HepG2 (cell line): ENCODE measurements around the gene PRELID1. TPM values are rescaled to one million over a fixed set of nuclear protein-coding genes. Genes with fewer than 3 reads are reported as not detected.

Source experiments
- ATAC-seq: fragments of 200-7000 bp; cut with Tn5 transposase; 3 replicates; pipeline ENCODE4 v1.9.1; 2020; ENCODE audit warnings: mild to moderate bottlenecking, moderate library complexity
- BruUV-seq: library from RNA; stranded (reverse); fragments of 400-500 nt; replicated peaks from 2 replicates; lab custom pipeline; 2021; lab: Mats Ljungman, UMichigan
- CTCF ChIA-PET: fragments of 300-600 bp; formaldehyde crosslinking; extraction: SDS; loops from one replicate; lab custom pipeline; 2021; ENCODE audit warnings: low total read pairs, inconsistent platforms, low intra/inter-chr PET ratio; lab: Yijun Ruan, JAX
- POLR2A ChIA-PET: fragments of 350-600 bp; sonication (Branson Sonifier 250); formaldehyde crosslinking; loops from one replicate; lab custom pipeline; 2020; ENCODE audit warnings: antibody characterized with exemption, inconsistent platforms; lab: Yijun Ruan, JAX
- DNase-seq: peaks from one replicate; pipeline ENCODE4 v3.0.0-alpha.2; 2015; ENCODE audit warnings: low spot score
- FAIRE-seq: peaks from 3 replicates; lab custom pipeline; 2011; peaks lifted over from hg19 to GRCh38; lab: Jason Lieb, UNC
- H2AFZ ChIP-seq: one replicate; pipeline ENCODE4 v1.6.1; 2011; ENCODE audit warnings: low read length, inconsistent platforms
- H3K27ac ChIP-seq: fragments of 300-600 bp; 3 replicates; pipeline ENCODE4 v1.8.0; 2011; ENCODE audit warnings: mixed run types, mild to moderate bottlenecking, mixed read lengths, low read length, inconsistent platforms; ENCODE audit not compliant: insufficient read depth; ENCODE audit errors: extremely low read length
- H3K27me3 ChIP-seq, 2 experiments: fragments of 200-600 bp in 1 of 2; 2 replicates in 1 of 2; 3 replicates in 1 of 2; pipeline versions ENCODE4 v1.6.0 to v1.8.0; 2011; ENCODE audit warnings: low read length in 2 of 2, mild to moderate bottlenecking in 2 of 2, moderate library complexity in 2 of 2, inconsistent platforms in 1 of 2; ENCODE audit not compliant: insufficient read depth in 2 of 2, control insufficient read depth in 1 of 2
- H3K36me3 ChIP-seq, 2 experiments: fragments of 200-600 bp in 1 of 2; replicated peaks in 1 of 2; 2 replicates in 1 of 2; 3 replicates in 1 of 2; pipeline versions ENCODE4 v1.5.1 to v1.8.0; 2011; ENCODE audit warnings: low read length in 2 of 2, inconsistent platforms in 1 of 2; ENCODE audit not compliant: insufficient read depth in 2 of 2, control insufficient read depth in 1 of 2
- H3K4me1 ChIP-seq: 2 replicates; pipeline ENCODE4 v1.5.1; 2012; ENCODE audit warnings: low read length, inconsistent platforms; ENCODE audit not compliant: insufficient read depth
- H3K4me2 ChIP-seq: 2 replicates; pipeline ENCODE4 v1.6.0; 2011; ENCODE audit warnings: low read depth, low read length, inconsistent platforms
- H3K4me3 ChIP-seq, 3 experiments: fragments of 200-600 bp in 1 of 3; sonication (generic), shearing (Covaris generic) in 1 of 3; replicated peaks in 1 of 3; 2 replicates each; pipeline ENCODE4 v1.5.1; 2011 to 2016; ENCODE audit warnings: low read length in 3 of 3, inconsistent platforms in 2 of 3, low read depth in 2 of 3, mild to moderate bottlenecking in 2 of 3, control low read depth in 1 of 3, mixed read lengths in 1 of 3; ENCODE audit not compliant: insufficient read depth in 1 of 3
- H3K79me2 ChIP-seq: one replicate; pipeline ENCODE4 v1.6.1; 2011; ENCODE audit warnings: low read length, inconsistent platforms; ENCODE audit not compliant: insufficient read depth
- H3K9ac ChIP-seq: 2 replicates; pipeline ENCODE4 v1.6.0; 2011; ENCODE audit warnings: mild to moderate bottlenecking, low read depth, low read length, inconsistent platforms; ENCODE audit not compliant: insufficient read depth
- H3K9me3 ChIP-seq: 2 replicates; pipeline ENCODE4 v1.5.1; 2012; ENCODE audit warnings: mild to moderate bottlenecking, low read length
- H4K20me1 ChIP-seq: 2 replicates; pipeline ENCODE4 v1.6.0; 2011; ENCODE audit warnings: inconsistent platforms, mild to moderate bottlenecking, low read length, moderate library complexity; ENCODE audit not compliant: insufficient read depth
- ATRX ChIP-seq: sonication (generic); formaldehyde crosslinking; IDR thresholded peaks from 2 replicates; pipeline ENCODE4 v1.4.0; 2020; ENCODE audit warnings: missing genetic modification reagents, borderline replicate concordance
- ESRRA ChIP-seq: sonication (generic); formaldehyde crosslinking; IDR thresholded peaks from 2 replicates; pipeline ENCODE4 v1.5.1; 2020; ENCODE audit warnings: mild to moderate bottlenecking, low read depth, missing genetic modification reagents
- GMEB1 ChIP-seq: sonication (generic); formaldehyde crosslinking; IDR thresholded peaks from 2 replicates; pipeline ENCODE4 v1.5.1; 2020; ENCODE audit warnings: missing genetic modification reagents, mild to moderate bottlenecking, borderline replicate concordance
- MIER3 ChIP-seq: IDR thresholded peaks from 2 replicates; pipeline ENCODE4 v1.6.1; 2016; ENCODE audit warnings: missing compliant biosample characterization, borderline replicate concordance
- POLR2A ChIP-seq, 2 experiments: IDR thresholded peaks; 2 replicates each; pipeline ENCODE4 v1.6.1; 2011; ENCODE audit warnings: low read depth in 2 of 2, low read length in 2 of 2, mild to moderate bottlenecking in 1 of 2, moderate library complexity in 1 of 2; ENCODE audit not compliant: insufficient read depth in 1 of 2
- TAF1 ChIP-seq: sonication (generic); formaldehyde crosslinking; IDR thresholded peaks from 2 replicates; pipeline ENCODE4 v1.4.0; 2020; ENCODE audit warnings: missing genetic modification reagents
- TBX2 ChIP-seq: sonication (generic); formaldehyde crosslinking; IDR thresholded peaks from 2 replicates; pipeline ENCODE4 v1.5.0; 2020; ENCODE audit warnings: missing genetic modification reagents, mild to moderate bottlenecking, borderline replicate concordance
- TEAD2 ChIP-seq: sonication (generic); formaldehyde crosslinking; IDR thresholded peaks from 2 replicates; pipeline ENCODE4 v1.9.0; 2021; ENCODE audit warnings: missing genetic modification reagents
- ZC3H4 ChIP-seq: sonication (generic); formaldehyde crosslinking; IDR thresholded peaks from 2 replicates; pipeline ENCODE4 v1.4.0; 2020; ENCODE audit warnings: missing genetic modification reagents, borderline replicate concordance
- ZNF235 ChIP-seq: sonication (generic); formaldehyde crosslinking; IDR thresholded peaks from 2 replicates; pipeline ENCODE4 v1.8.1; 2023; ENCODE audit warnings: mild to moderate bottlenecking, missing genetic modification reagents, borderline replicate concordance
- ZNF34 ChIP-seq: sonication (generic); formaldehyde crosslinking; IDR thresholded peaks from 2 replicates; pipeline ENCODE4 v1.4.0; 2020; ENCODE audit warnings: mild to moderate bottlenecking, missing genetic modification reagents, borderline replicate concordance
- ZNF768 ChIP-seq: sonication (generic); formaldehyde crosslinking; IDR thresholded peaks from 2 replicates; pipeline ENCODE4 v1.4.0; 2020; ENCODE audit warnings: missing genetic modification reagents
- ZNF784 ChIP-seq: sonication (generic); formaldehyde crosslinking; IDR thresholded peaks from 2 replicates; pipeline ENCODE4 v1.5.1; 2020; ENCODE audit warnings: missing genetic modification reagents, mild to moderate bottlenecking, borderline replicate concordance
- WGBS: methylation state at CpG from one replicate; pipeline ENCODE4 v1.1.6; 2017; ENCODE audit warnings: low lambda C conversion rate; 5-methylcytosine and 5-hydroxymethylcytosine counted together
- in situ Hi-C: cut with HindIII; loops from 2 replicates; pipeline ENCODE4 v1.10.0; 2017; ENCODE audit warnings: low pct_unique_long_range_greater_than_20kb; ENCODE audit not compliant: extremely low pct_ligation_motif_present
- intact Hi-C: fragments of 100-400 bp; cut with micrococcal nuclease; formaldehyde crosslinking; loops from one replicate; pipeline ENCODE4 v1.10.0; 2022; ENCODE audit not compliant: unreplicated experiment
- polyA plus RNA-seq, 8 experiments: library from polyadenylated mRNA; depleted of rRNA in 3 of 8; stranded (reverse) in 7 of 8; unstranded in 1 of 8; fragments of >200 nt; fragmentation: Illumina TruSeq in 4 of 8; extraction: Trizol in 4 of 8; gene quantifications; 2 replicates each; pipeline versions ENCODE4 v1.2.1 to v1.2.3, GENCODE V29; 2011 to 2016; ENCODE audit warnings: low read depth in 4 of 8, missing spikeins in 1 of 8, mixed read lengths in 1 of 8; ENCODE audit not compliant: insufficient read depth in 1 of 8
- total RNA-seq, 5 experiments: library from RNA; depleted of rRNA; stranded (reverse); fragments of >200 nt; fragmentation: Illumina TruSeq; extraction: Trizol; gene quantifications; 2 replicates each; pipeline ENCODE4 v1.2.3, GENCODE V29; 2016; ENCODE audit warnings: low read depth in 1 of 5
- TF ChIP-seq, protein P1 (sequence below): sonication (generic); formaldehyde crosslinking; IDR thresholded peaks from 2 replicates; pipeline ENCODE4 v1.5.0; 2020; ENCODE audit warnings: mild to moderate bottlenecking, low read depth, missing genetic modification reagents, borderline replicate concordance
- TF ChIP-seq, protein P2 (sequence below): sonication (generic); formaldehyde crosslinking; IDR thresholded peaks from 2 replicates; pipeline ENCODE4 v1.8.0; 2022; ENCODE audit warnings: mild to moderate bottlenecking, missing genetic modification reagents, moderate library complexity
- TF ChIP-seq, protein P3 (sequence below): sonication (generic); formaldehyde crosslinking; IDR thresholded peaks from 2 replicates; pipeline ENCODE4 v1.5.0; 2020; ENCODE audit warnings: missing genetic modification reagents, mild to moderate bottlenecking, borderline replicate concordance

PRELID1 gene
- total and polyA plus RNA-seq, 2 of the 13 experiments (the other 11 are each of a cell fraction or from before 2014, with no cell fraction given), result 250 to 271 TPM

GRCh38 chr5:177300951-177301350 is 2.6 kb upstream of the PRELID1 start (continued):
- no peak for TF ChIP-seq ZNF784 (CRISPR knock-in tag)
- TF ChIP-seq, protein P1, sequence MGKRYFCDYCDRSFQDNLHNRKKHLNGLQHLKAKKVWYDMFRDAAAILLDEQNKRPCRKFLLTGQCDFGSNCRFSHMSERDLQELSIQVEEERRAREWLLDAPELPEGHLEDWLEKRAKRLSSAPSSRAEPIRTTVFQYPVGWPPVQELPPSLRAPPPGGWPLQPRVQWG, result no peak
- no peak for TF ChIP-seq MIER3
- no peak for TF ChIP-seq TEAD2
- TF ChIP-seq, protein P2, sequence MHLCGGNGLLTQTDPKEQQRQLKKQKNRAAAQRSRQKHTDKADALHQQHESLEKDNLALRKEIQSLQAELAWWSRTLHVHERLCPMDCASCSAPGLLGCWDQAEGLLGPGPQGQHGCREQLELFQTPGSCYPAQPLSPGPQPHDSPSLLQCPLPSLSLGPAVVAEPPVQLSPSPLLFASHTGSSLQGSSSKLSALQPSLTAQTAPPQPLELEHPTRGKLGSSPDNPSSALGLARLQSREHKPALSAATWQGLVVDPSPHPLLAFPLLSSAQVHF (CRISPR knock-in tag), result no peak
- no peak for TF ChIP-seq ESRRA (CRISPR knock-in tag)

DNA sequence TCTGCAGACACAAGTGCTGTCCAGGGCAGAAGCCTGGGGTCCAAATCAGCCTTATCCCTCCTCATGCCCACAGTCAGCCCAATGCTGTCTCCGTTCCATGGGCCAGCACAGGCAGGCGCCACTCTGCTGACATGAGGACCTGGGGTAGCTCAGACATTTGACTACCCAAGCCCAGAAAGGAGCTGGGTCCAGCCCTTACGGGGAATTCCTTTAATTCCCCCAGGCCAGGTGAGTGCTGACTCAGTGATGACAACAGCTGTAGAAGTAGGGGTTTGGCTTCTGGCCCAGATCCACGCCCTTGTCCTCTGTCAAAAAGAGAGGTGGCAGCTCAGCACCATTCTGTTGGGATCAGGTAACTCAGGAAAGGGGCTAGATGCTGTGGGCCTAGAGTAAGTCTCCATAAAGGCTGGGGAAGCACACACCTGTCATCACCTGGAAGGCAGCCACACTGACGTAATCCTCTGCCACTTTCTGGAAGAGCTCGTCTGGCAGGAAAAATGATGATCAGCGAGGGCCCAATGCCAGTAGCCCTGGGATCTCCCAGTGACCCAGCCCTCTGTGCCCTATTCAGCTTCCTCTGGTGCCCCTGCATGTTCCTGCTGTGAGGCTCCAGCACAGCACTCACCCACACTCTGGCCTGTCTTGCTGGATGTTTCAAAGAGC is 2.0 kb upstream of the PRELID1 start:
- Histone ChIP-seq H2AFZ (no peak overlapping the region), H3K9ac (no peak overlapping the region), H4K20me1 (peaks cover 19% of the 10 kb centered on the region), H3K9me3 (no peaks in the 10 kb centered on the region), H3K36me3 (peaks cover 4 to 25% of the 10 kb centered on the region in 2 experiments), H3K4me1 (peaks cover 30% of the 10 kb centered on the region), H3K4me2 (peak overlapping the region; percentile 93), H3K79me2 (peaks cover 31% of the 10 kb centered on the region), H3K27me3 (no peaks in the 10 kb centered on the region; a peak in 1 of 5 replicates), H3K27ac (no peak overlapping the region), H3K4me3 (no peak overlapping the region)
- CTCF ChIA-PET, result no interaction called here
- BruUV-seq, result no TSS peak
- TF ChIP-seq TAF1 (CRISPR knock-in tag) (no peak), ZC3H4 (CRISPR knock-in tag) (no peak), TBX2 (CRISPR knock-in tag) (no peak), ZNF34 (CRISPR knock-in tag) (no peak), ZNF235 (CRISPR knock-in tag) (no peak), ZNF768 (CRISPR knock-in tag) (no peak), POLR2A (IDR thresholded peaks at IDR 0.05; ENCODE audit: insufficient read depth in 1 of 2, low read depth in 2 of 2, low read length in 2 of 2) (no peak), ATRX (no peak), GMEB1 (no peak)
- TF ChIP-seq, protein P3, sequence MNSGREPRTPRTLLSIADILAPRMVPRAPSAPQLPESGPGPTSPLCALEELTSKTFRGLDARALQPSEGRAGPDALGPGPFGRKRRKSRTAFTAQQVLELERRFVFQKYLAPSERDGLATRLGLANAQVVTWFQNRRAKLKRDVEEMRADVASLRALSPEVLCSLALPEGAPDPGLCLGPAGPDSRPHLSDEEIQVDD (CRISPR knock-in tag), result no peak
- intact Hi-C loops (loop anchor here (2.0 kb wide), 1 partner anchor 187 kb away; no protein-coding TSS in a partner anchor), in situ Hi-C loops (loop anchor here (5.0 kb wide), 1 partner anchor 189 kb away; no protein-coding TSS in a partner anchor)
- no peak for FAIRE-seq
- no peak for DNase-seq
- ATAC-seq, result no peak
- WGBS, result 96% methylated on average over 4 of the region's 7 CpGs
- POLR2A ChIA-PET, result interaction anchor here (0.7 kb wide), 1 partner anchor 196 kb away, joined by 3 read pairs; no protein-coding TSS in a partner anchor
